SU-DHL-6 (cell line): Measurements from ENCODE around the gene CYB5R3.

ENCODE experiments used
- H2AFZ ChIP-seq: fragments of 200-600 bp; sonication (generic); 2 replicates; pipeline ENCODE4 v1.6.1; 2014; ENCODE audit warnings: low read depth, mild to moderate bottlenecking, moderate library complexity, mixed read lengths, antibody characterized with exemption, low read length; ENCODE audit not compliant: severe bottlenecking
- H3F3A ChIP-seq: fragments of 200-600 bp; shearing (Covaris generic); 2 replicates; pipeline ENCODE4 v1.6.0; 2016; ENCODE audit warnings: antibody characterized with exemption, mild to moderate bottlenecking; ENCODE audit not compliant: insufficient read depth
- H3K27ac ChIP-seq: fragments of 200-600 bp; sonication (generic); 2 replicates; pipeline ENCODE4 v1.5.1; 2016; ENCODE audit warnings: low read depth, mild to moderate bottlenecking, low read length, moderate library complexity, mixed read lengths
- H3K27me3 ChIP-seq: fragments of 200-600 bp; sonication (generic), shearing (Covaris generic); 2 replicates; pipeline ENCODE4 v1.6.0; 2014; ENCODE audit warnings: mild to moderate bottlenecking, low read length
- H3K36me3 ChIP-seq: fragments of 200-600 bp; sonication (generic); 2 replicates; pipeline ENCODE4 v1.6.1; 2014; ENCODE audit warnings: mild to moderate bottlenecking, low read length, mixed read lengths
- H3K4me2 ChIP-seq: fragments of 300-600, 200-600 bp; shearing (Covaris generic), sonication (generic); 2 replicates; pipeline ENCODE4 v1.6.0; 2014; ENCODE audit warnings: low read length, low read depth, mild to moderate bottlenecking; ENCODE audit not compliant: poor library complexity, severe bottlenecking
- H3K4me3 ChIP-seq: fragments of 200-600 bp; sonication (generic); 2 replicates; pipeline ENCODE4 v1.5.1; 2014; ENCODE audit warnings: antibody characterized with exemption, low read length, mild to moderate bottlenecking, mixed read lengths; ENCODE audit not compliant: insufficient read depth, poor library complexity, severe bottlenecking
- H3K79me2 ChIP-seq: fragments of 200-600 bp; sonication (generic); 2 replicates; pipeline ENCODE4 v1.6.1; 2014; ENCODE audit warnings: mild to moderate bottlenecking, low read length, moderate library complexity; ENCODE audit not compliant: insufficient read depth
- H3K9ac ChIP-seq: fragments of 200-600 bp; sonication (generic); 2 replicates; pipeline ENCODE4 v1.7.0; 2014; ENCODE audit warnings: mild to moderate bottlenecking, low read length
- H3K9me2 ChIP-seq: fragments of 200-600 bp; sonication (generic); replicated peaks from 2 replicates; pipeline ENCODE4 v1.6.1; 2014; ENCODE audit warnings: low read length; ENCODE audit not compliant: insufficient read depth
- H3K9me3 ChIP-seq: fragments of 200-600 bp; sonication (generic); 2 replicates; pipeline ENCODE4 v1.6.1; 2014; ENCODE audit warnings: low read length, mixed read lengths; ENCODE audit not compliant: insufficient read depth
- H4K20me1 ChIP-seq: fragments of 200-600 bp; sonication (generic); 2 replicates; pipeline ENCODE4 v1.6.1; 2014; ENCODE audit warnings: low read depth, mild to moderate bottlenecking, antibody characterized with exemption, low read length, moderate library complexity, mixed read lengths
- CTCF ChIP-seq: fragments of 200-600 bp; sonication (generic); IDR thresholded peaks from one replicate; pipeline ENCODE4 v1.5.1; 2017; ENCODE audit warnings: antibody characterized with exemption, mild to moderate bottlenecking, low read length, moderate library complexity; ENCODE audit not compliant: insufficient read depth, poor library complexity, severe bottlenecking
- EZH2phosphoT487 ChIP-seq: fragments of 200-600 bp; sonication (generic), shearing (Covaris generic); conservative IDR thresholded peaks from 2 replicates; pipeline ENCODE4 v1.6.1; 2018; ENCODE audit warnings: mild to moderate bottlenecking, antibody characterized with exemption, low read length, moderate library complexity, mixed read lengths

The CYB5R3 gene

GRCh38 chr22:42632096-42632495 is 17.1 kb downstream of the CYB5R3 start:
- TF ChIP-seq EZH2phosphoT487 (no peak), CTCF (no peak)
- no peaks in the 10 kb centered on the region for H3K36me3 ChIP-seq

GRCh38 chr22:42630901-42631602 is 18.1 kb downstream of the CYB5R3 start:
- no peaks in the 10 kb centered on the region for H3K27me3 ChIP-seq
- H4K20me1 ChIP-seq: no peaks in the 10 kb centered on the region
- H3F3A ChIP-seq: no peaks in the 10 kb centered on the region
- no peak overlapping the region for H2AFZ ChIP-seq
- H3K9ac ChIP-seq: no peak overlapping the region
- H3K4me2 ChIP-seq: no peak overlapping the region
- H3K9me2 ChIP-seq: no peaks in the 10 kb centered on the region
- no peak overlapping the region for H3K27ac ChIP-seq
- no peak overlapping the region for H3K4me3 ChIP-seq
- no peaks in the 10 kb centered on the region for H3K36me3 ChIP-seq
- TF ChIP-seq CTCF (no peak), EZH2phosphoT487 (no peak)
- no peaks in the 10 kb centered on the region for H3K79me2 ChIP-seq
- H3K9me3 ChIP-seq: no peaks in the 10 kb centered on the region

More at GRCh38 chr22:42632096-42632495, 17.1 kb downstream of the CYB5R3 start:
- H3K9me2 ChIP-seq: no peaks in the 10 kb centered on the region
- no peaks in the 10 kb centered on the region for H3K79me2 ChIP-seq
- H3K9me3 ChIP-seq: no peaks in the 10 kb centered on the region
- H3K27ac ChIP-seq: no peak overlapping the region
- H3F3A ChIP-seq: no peaks in the 10 kb centered on the region
- no peaks in the 10 kb centered on the region for H4K20me1 ChIP-seq
- no peak overlapping the region for H3K4me2 ChIP-seq
- H2AFZ ChIP-seq: no peak overlapping the region
- no peak overlapping the region for H3K9ac ChIP-seq
- no peaks in the 10 kb centered on the region for H3K27me3 ChIP-seq
- no peak overlapping the region for H3K4me3 ChIP-seq

- H3K9ac ChIP-seq: no peak overlapping the region
- no peak overlapping the region for H3K4me3 ChIP-seq
- H3K9me2 ChIP-seq: no peaks in the 10 kb centered on the region
- TF ChIP-seq CTCF: no peak
- TF ChIP-seq EZH2phosphoT487: no peak
- H3K27ac ChIP-seq: no peak overlapping the region
- H4K20me1 ChIP-seq: no peaks in the 10 kb centered on the region
- no peak overlapping the region for H3K4me2 ChIP-seq
- no peaks in the 10 kb centered on the region for H3K27me3 ChIP-seq
- no peak overlapping the region for H2AFZ ChIP-seq
- no peaks in the 10 kb centered on the region for H3K9me3 ChIP-seq
- no peaks in the 10 kb centered on the region for H3F3A ChIP-seq
- no peaks in the 10 kb centered on the region for H3K79me2 ChIP-seq
- no peaks in the 10 kb centered on the region for H3K36me3 ChIP-seq
Measured at GRCh38 chr22:42630211-42630610, 19.0 kb downstream of the CYB5R3 start.
